B cell (primary cell): ENCODE results near the gene PDE10A.

ENCODE experiments used
- CTCF ChIP-seq: fragments of 200-600 bp; IDR thresholded peaks from one replicate; pipeline ENCODE4 v1.8.0; 2022; ENCODE audit warnings: antibody characterized with exemption, mild to moderate bottlenecking
- EZH2 ChIP-seq: IDR thresholded peaks from 2 replicates; pipeline ENCODE4 v1.6.1; 2012; ENCODE audit warnings: borderline replicate concordance, low read depth, mild to moderate bottlenecking, moderate library complexity, low read length; ENCODE audit not compliant: insufficient read depth, poor library complexity, severe bottlenecking

GRCh38 chr6:165306955-165307354 lies 356.1 kb downstream of the PDE10A start:
- no peak for TF ChIP-seq EZH2
- no peak for TF ChIP-seq CTCF
